HG03571 (cell line): ENCODE measurements around the gene WDR54.

Source experiments
- ATAC-seq: cut with Tn5 transposase; IDR thresholded peaks from one replicate; pipeline ENCODE4 v1.9.1; 2021; ENCODE audit not compliant: unreplicated experiment

WDR54 gene, protein sequence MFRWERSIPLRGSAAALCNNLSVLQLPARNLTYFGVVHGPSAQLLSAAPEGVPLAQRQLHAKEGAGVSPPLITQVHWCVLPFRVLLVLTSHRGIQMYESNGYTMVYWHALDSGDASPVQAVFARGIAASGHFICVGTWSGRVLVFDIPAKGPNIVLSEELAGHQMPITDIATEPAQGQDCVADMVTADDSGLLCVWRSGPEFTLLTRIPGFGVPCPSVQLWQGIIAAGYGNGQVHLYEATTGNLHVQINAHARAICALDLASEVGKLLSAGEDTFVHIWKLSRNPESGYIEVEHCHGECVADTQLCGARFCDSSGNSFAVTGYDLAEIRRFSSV

GRCh38 chr2:74421221-74421870 is at the start of gene WDR54, which contains the start of gene C2orf81:
TSS of gene WDR54 (plus strand) at chr2:74421730. CDS start at chr2:74422154, 424 bp downstream.
TSS of gene C2orf81 (minus strand) at chr2:74421619. CDS start at chr2:74421560, 59 bp downstream.
- peak; percentile 89 for ATAC-seq

DNA sequence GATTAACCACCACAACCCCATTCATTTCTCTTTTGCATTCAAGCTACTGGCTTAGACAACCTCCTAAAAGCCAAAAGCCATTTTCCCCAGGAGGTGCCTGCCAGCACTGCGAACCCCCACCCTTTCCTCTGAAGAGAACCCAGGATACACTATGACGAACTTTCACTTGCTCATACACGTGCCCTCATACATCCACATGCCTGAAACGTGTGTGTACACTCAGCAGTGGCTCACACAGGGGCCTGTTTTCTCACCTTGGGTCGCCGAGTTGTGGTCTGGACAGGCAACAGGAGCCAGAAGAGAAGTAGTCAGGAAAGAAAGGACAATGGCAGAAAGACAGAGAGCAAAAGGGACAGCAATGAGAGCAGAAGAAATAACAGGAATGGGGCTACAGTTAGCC is 48.9 kb upstream of the WDR54 start:
- ATAC-seq = no peak

DNA sequence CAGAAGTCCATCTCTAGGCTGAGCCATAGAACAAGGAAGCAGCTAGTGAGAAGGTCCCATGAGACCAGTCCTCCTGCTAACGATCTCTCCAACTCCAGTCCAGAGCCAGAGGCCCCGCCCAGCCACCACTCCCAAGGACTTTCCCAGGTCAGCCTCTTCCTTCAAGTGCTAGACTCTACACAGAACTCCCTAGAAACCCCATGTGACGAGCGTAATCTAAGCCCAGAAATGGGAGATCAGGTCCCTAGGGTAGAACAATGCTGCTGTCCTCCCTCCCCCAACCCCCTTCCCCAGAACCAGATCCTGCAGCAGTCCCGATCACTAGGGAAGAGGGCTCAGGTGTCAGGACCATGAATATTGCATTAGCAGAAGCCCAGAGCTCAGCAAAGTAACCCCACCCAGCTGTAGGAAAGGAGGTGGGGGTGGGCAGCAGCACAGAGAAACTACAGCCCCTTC is 48.3 kb upstream of the WDR54 start:
- no peak for ATAC-seq

GRCh38 chr2:74373985-74374384 is 47.5 kb upstream of the WDR54 start:
- ATAC-seq = no peak

- ATAC-seq = no peak
Measured at GRCh38 chr2:74374509-74375205, 46.9 kb upstream of the WDR54 start.

DNA sequence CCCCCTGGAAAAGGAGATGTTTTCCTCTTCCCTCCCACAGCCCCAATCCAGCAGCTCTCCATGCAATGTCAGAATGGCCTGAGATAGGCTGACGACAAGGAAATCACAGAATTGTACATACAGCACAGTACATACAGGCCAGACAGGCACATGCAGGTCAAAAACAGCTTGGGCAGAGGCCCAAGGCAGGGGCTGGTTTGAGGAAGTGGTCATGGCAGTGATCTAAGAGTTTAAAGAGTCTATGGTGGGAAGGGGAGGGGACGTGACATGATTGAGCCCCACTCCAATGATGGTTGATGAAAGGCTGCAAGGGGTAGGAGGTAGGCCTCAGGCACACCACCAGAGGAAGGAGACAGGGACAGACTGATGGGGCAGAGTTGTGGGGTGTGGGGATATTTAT is 45.7 kb upstream of the WDR54 start:
- ATAC-seq = no peak

DNA sequence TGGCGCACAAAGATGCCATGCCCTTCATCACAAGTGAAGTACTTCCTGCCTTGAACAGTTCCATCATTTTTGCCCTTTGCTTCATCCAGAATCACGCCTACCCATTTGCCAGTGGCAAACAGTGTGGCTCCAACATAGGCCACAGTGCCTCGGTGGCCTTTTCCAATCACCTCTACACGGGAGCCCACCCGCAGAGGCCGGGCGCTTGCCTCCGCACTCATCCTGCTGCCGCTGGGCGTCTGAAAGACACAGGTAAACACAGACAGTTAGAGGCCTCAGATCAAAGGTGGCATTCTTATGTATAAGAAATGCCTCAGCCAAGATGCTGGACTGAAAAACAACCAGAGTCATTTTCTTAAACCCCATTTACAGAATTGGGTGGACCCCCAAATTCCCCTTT is 43.5 kb upstream of the WDR54 start:
- ATAC-seq = no peak

DNA sequence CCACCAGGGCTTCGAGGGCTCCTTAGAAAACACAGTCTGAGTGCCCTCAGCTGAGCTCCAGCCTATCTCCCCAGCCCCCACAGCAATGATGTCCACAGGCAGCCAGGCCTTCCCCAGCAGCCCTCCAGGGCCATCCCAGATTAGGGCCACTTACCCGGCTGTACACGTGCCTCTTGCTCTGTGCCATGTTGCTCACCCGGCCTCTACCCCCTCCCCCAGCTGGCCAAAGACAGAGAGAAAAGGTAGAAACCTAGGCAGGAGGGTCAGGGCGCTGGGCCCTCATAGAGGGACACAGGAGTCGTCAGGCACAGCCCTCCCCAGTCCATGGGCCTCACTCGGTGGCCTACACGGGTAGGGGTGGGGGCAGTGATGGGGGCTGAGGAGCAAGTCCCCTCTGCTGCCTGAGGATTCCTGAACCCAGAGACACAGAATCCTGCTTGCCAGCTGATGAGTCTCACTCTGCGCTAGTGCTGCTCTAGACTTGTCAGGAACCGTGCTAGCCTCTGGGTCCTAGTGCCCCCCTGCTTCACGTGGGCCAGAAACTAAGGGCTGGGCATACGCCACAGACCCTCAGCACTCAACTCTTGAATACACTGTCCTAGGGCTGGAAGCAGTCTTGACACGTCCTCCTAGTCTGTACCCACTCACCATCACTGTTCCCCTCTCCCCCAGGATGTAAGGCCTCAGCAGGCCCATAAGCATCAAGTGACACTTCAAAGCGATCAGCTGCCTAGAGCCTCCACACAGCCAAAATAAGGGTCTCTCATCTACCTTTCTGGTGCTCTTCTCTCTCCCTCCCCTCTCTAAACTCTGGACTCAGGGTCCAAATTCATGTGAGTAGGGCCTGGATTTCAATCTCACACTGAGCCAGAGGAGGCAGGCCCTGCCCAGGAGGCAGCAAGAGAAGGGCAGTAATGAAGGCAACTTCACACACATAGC is 41.4 kb upstream of the WDR54 start, which contains the start of gene DCTN1:
DCTN1 (minus strand) TSS at position 461 of the 939 bp plus-strand sequence; CDS start at position 187, 274 bp downstream.
- ATAC-seq = no peak

- ATAC-seq = no peak
Measured at GRCh38 chr2:74381751-74382150, 39.8 kb upstream of the WDR54 start.

DNA sequence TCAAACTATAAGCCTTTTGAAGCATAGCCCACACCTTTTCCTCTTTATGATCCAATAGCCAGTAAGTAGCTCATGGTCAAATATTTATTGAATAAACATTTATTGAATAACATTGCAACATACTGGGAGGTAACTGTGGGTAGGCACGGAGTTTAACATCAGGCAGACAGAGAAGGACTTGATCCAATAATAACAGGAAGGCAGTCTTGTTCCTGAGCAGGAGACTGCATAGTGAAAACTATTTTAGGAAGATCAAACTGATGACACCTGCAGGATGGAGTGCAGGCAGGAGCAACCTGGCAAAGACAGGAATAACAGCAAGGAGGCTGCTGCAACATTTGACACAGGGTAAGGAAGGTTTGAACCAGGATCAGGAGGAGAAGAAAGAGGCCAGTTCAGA is 38.3 kb upstream of the WDR54 start:
- ATAC-seq = no peak

- no peak for ATAC-seq
Measured at GRCh38 chr2:74384051-74384450, 37.5 kb upstream of the WDR54 start.

DNA sequence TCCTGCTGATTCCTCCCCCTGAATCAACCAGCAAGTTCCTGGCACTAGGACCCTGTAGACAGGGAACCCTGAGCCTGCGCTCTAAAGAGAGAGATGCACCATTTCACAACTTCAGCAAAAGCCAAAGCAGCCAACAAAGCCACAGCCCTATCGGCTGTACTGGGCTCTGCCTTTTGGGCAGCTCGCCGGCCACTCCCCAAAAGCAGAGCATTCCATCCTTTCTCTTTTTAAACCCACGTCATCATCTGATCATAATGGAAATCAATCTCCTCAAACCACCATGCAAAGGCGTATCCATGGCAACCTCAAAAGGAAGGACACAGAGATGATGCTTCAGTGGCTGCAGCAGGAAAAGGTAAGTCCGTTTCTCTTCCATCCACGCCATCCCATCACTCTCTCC is 36.1 kb upstream of the WDR54 start:
- ATAC-seq = no peak

GRCh38 chr2:74387346-74387745 is 34.2 kb upstream of the WDR54 start:
- ATAC-seq = no peak

DNA sequence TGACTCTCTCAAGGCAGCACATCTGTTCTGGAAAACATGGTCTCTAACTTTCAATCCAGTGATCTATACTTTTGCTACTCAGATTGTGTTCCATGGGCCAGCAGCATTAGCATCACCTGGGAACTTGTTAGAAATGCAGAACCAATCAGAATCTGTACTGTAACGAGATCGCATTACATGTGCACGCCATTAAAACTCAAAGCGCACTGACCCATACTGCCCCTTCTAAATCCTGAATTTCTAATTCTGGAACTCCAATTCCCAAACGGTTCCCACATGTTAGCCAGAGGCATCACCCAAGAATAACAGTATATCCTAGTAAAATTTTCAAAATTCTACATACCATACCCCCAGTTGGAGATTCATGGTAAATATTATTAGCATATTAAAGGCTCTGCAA is 30.9 kb upstream of the WDR54 start:
- ATAC-seq = no peak

- ATAC-seq = peak; percentile 18
Measured at GRCh38 chr2:74391209-74391579, 30.3 kb upstream of the WDR54 start.

DNA sequence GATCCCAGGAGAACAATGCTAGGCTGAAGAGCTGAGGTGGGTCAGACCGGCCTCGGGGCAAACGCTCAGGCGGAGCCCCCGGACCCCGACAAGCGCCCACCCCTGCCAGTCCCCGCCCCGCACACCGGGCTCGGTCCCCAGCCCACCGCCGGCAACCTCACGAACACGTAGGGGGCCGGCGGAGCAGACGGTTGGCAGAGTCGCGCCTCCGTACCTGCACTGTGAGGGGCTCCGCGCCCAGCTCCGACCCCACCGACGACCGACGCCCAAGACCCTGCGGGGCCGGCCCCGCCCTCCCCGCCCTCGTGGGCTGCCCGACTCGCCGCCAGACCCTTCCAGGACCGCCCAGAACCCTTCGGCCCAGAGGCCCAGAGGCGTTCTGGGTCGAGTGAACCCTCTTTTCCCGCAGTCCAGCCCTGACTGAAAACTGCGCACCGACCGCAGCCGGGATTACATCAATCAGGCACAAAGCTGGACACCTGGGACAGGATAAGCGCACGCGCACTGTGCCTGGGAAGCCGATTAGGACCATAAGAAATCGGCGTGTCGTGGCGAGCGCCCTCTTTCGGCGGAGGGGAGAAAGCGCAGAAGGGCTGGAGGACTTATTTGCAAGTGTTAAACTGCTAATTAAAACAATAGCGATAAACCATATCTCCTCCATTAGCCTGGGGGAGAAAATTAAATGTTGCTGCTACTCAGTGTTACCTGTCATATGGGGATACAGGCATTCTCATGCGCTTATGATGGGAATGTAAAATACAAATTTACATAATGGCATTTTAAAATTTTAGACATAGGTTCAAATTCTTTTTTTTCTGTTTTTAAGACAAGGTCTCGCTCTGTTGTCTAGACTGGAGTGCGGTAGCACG is 29.7 kb upstream of the WDR54 start:
- peak; percentile 68 for ATAC-seq

DNA sequence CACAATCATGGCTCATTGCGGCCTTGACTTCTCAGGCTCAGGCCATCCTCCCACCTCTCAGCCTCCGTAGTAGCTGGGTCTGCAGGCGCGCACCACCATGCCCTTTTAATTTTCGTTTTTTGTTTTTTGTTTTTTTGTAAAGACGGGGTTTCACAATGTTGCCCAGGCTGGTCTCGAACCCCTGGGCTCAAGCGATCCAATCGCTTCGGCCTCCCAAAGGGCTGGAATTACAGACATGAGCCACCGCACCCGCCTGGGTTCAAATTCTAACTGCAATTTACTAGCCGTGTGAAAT is 29.1 kb upstream of the WDR54 start:
- ATAC-seq = no peak

GRCh38 chr2:74393525-74393924 is 28.0 kb upstream of the WDR54 start:
- ATAC-seq = no peak

DNA sequence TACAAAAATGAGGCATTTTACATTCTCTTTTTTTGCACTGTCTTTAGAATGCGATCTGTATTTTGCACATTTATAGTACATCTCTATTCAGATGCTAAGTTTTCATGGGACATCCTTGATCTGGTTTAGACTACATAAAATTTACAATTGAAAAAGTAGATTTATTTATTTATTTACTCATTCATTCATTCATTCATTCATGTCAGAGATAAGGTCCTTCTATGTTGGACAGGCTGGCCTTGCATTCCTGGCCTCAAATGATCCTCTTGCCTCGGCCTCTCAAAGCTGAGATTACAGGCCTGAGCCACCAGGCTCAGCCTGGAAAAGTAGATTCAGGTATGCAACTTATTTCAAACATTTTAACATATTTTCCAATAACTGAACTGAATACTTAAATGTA is 25.4 kb upstream of the WDR54 start:
- ATAC-seq = no peak

GRCh38 chr2:74399785-74400184 is 21.7 kb upstream of the WDR54 start:
- no peak for ATAC-seq
